Keratinocyte (primary cell): ENCODE data around the gene RAB35. TPM values are rescaled to one million over a fixed set of nuclear protein-coding genes. Genes with fewer than 3 reads are reported as not detected.

Source experiments
- DNase-seq: peaks from one replicate; pipeline ENCODE4 v3.0.0-alpha.2; 2011; ENCODE audit warnings: low read depth, missing footprints, low spot score
- FAIRE-seq: peaks from 2 replicates; lab custom pipeline; 2011; peaks lifted over from hg19 to GRCh38; lab: Jason Lieb, UNC
- H2AFZ ChIP-seq: 2 replicates; pipeline ENCODE4 v1.6.0; 2012; ENCODE audit warnings: low read length, control low read depth, inconsistent platforms; ENCODE audit not compliant: control insufficient read depth
- H3K27ac ChIP-seq: 2 replicates; pipeline ENCODE4 v1.5.1; 2011; ENCODE audit warnings: low read length; ENCODE audit not compliant: control insufficient read depth, insufficient read depth
- H3K27me3 ChIP-seq: 3 replicates; pipeline ENCODE4 v1.6.0; 2011; ENCODE audit warnings: low read length; ENCODE audit not compliant: control insufficient read depth, insufficient read depth; ENCODE audit errors: extremely low read depth
- H3K36me3 ChIP-seq, 2 experiments: 2 replicates in 1 of 2; 3 replicates in 1 of 2; pipeline ENCODE4 v1.5.1; 2011; ENCODE audit warnings: low read length in 2 of 2, mild to moderate bottlenecking in 1 of 2; ENCODE audit not compliant: control insufficient read depth in 2 of 2, insufficient read depth in 2 of 2; ENCODE audit errors: extremely low read depth in 1 of 2
- H3K4me1 ChIP-seq: 3 replicates; pipeline ENCODE4 v1.5.1; 2011; ENCODE audit warnings: low read length; ENCODE audit not compliant: control insufficient read depth, insufficient read depth; ENCODE audit errors: extremely low read depth
- H3K4me2 ChIP-seq: 3 replicates; pipeline ENCODE4 v1.6.0; 2011; ENCODE audit warnings: low read depth, low read length; ENCODE audit not compliant: control insufficient read depth, insufficient read depth; ENCODE audit errors: extremely low read depth
- H3K4me3 ChIP-seq, 3 experiments: fragments of 200-600 bp in 1 of 3; sonication (generic) in 1 of 3; 2 replicates in 2 of 3; 3 replicates in 1 of 3; pipeline ENCODE4 v1.5.1; 2011 to 2016; ENCODE audit warnings: low read length in 3 of 3, mild to moderate bottlenecking in 3 of 3, control low read depth in 2 of 3, inconsistent platforms in 1 of 3, low read depth in 1 of 3, mixed read lengths in 1 of 3, mixed run types in 1 of 3, moderate library complexity in 1 of 3; ENCODE audit not compliant: control insufficient read depth in 2 of 3, insufficient read depth in 2 of 3; ENCODE audit errors: extremely low read depth in 1 of 3
- H3K79me2 ChIP-seq: 2 replicates; pipeline ENCODE4 v1.6.0; 2012; ENCODE audit warnings: low read length; ENCODE audit not compliant: control insufficient read depth, insufficient read depth
- H3K9ac ChIP-seq: 3 replicates; pipeline ENCODE4 v1.6.0; 2011; ENCODE audit warnings: low read length; ENCODE audit not compliant: control insufficient read depth, insufficient read depth; ENCODE audit errors: extremely low read depth
- H3K9me1 ChIP-seq: 3 replicates; pipeline ENCODE4 v1.6.0; 2011; ENCODE audit warnings: low read length; ENCODE audit not compliant: control insufficient read depth, insufficient read depth; ENCODE audit errors: extremely low read depth
- H3K9me3 ChIP-seq: 2 replicates; pipeline ENCODE4 v1.5.1; 2012; ENCODE audit warnings: low read depth, low read length; ENCODE audit not compliant: control insufficient read depth
- H4K20me1 ChIP-seq: 3 replicates; pipeline ENCODE4 v1.6.0; 2011; ENCODE audit warnings: low read length; ENCODE audit not compliant: control insufficient read depth, insufficient read depth; ENCODE audit errors: extremely low read depth
- EZH2 ChIP-seq: IDR thresholded peaks from one replicate; pipeline ENCODE4 v1.6.1; 2012; ENCODE audit warnings: inconsistent platforms, mild to moderate bottlenecking, low read length, moderate library complexity
- dilution Hi-C: fragments of 300-500 bp; cut with MboI; formaldehyde crosslinking; loops from one replicate; pipeline ENCODE4 v1.7.0; 2020; ENCODE audit warnings: low sequenced_read_pairs; ENCODE audit not compliant: extremely low pct_ligation_motif_present
- polyA plus RNA-seq, 5 experiments: library from polyadenylated mRNA; depleted of rRNA in 3 of 5; stranded (reverse) in 3 of 5; stranded (forward) in 1 of 5; unstranded in 1 of 5; fragments of >200 nt; gene quantifications; 1 replicate in 1 of 5; 2 replicates in 3 of 5; 3 replicates in 1 of 5; pipeline versions ENCODE4 v1.2.1 to v1.2.3, GENCODE V29; 2011 to 2012; ENCODE audit warnings: missing spikeins in 2 of 5, low read depth in 1 of 5, low replicate concordance in 1 of 5
- TF ChIP-seq, protein P1 (sequence below), 3 experiments: IDR thresholded peaks in 1 of 3; conservative IDR thresholded peaks in 1 of 3; optimal IDR thresholded peaks in 1 of 3; 2 replicates in 2 of 3; 3 replicates in 1 of 3; pipeline versions ENCODE3 to v1.5.1; 2011; ENCODE audit warnings: low read length in 3 of 3, mild to moderate bottlenecking in 3 of 3, moderate library complexity in 2 of 3, control low read depth in 1 of 3, inconsistent platforms in 1 of 3; ENCODE audit not compliant: insufficient read depth in 2 of 3; ENCODE audit errors: extremely low read depth in 1 of 3

RAB35 gene
- polyA plus RNA-seq, 1 donor (not counting 4 experiments of a cell fraction or from before 2014, with no cell fraction given) = 68.4 TPM

GRCh38 chr12:120072472-120073249 is 43.9 kb downstream of the RAB35 start:
- no peaks in the 10 kb centered on the region for H3K79me2 ChIP-seq
- dilution Hi-C loops = no loop called here
- H2AFZ ChIP-seq = no peak overlapping the region
- DNase-seq = no peak
- TF ChIP-seq EZH2 = no peak
- TF ChIP-seq, protein P1, sequence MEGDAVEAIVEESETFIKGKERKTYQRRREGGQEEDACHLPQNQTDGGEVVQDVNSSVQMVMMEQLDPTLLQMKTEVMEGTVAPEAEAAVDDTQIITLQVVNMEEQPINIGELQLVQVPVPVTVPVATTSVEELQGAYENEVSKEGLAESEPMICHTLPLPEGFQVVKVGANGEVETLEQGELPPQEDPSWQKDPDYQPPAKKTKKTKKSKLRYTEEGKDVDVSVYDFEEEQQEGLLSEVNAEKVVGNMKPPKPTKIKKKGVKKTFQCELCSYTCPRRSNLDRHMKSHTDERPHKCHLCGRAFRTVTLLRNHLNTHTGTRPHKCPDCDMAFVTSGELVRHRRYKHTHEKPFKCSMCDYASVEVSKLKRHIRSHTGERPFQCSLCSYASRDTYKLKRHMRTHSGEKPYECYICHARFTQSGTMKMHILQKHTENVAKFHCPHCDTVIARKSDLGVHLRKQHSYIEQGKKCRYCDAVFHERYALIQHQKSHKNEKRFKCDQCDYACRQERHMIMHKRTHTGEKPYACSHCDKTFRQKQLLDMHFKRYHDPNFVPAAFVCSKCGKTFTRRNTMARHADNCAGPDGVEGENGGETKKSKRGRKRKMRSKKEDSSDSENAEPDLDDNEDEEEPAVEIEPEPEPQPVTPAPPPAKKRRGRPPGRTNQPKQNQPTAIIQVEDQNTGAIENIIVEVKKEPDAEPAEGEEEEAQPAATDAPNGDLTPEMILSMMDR (optimal IDR thresholded peaks at IDR 0.05 in 1 of 3, IDR thresholded peaks at IDR 0.05 in 1 of 3, conservative IDR thresholded peaks at IDR 0.05 in 1 of 3; ENCODE audit: extremely low read depth in 1 of 3, insufficient read depth in 2 of 3, low read length in 3 of 3) = no peak
- no peak for FAIRE-seq
- H3K9ac ChIP-seq = no peak overlapping the region
- H3K4me3 ChIP-seq = no peak overlapping the region
- no peaks in the 10 kb centered on the region for H4K20me1 ChIP-seq
- no peaks in the 10 kb centered on the region for H3K4me1 ChIP-seq
- no peaks in the 10 kb centered on the region for H3K9me3 ChIP-seq
- H3K9me1 ChIP-seq = no peaks in the 10 kb centered on the region
- H3K4me2 ChIP-seq = no peak overlapping the region
- no peaks in the 10 kb centered on the region for H3K27me3 ChIP-seq
- H3K36me3 ChIP-seq = no peaks in the 10 kb centered on the region
- H3K27ac ChIP-seq = no peak overlapping the region

GRCh38 chr12:120071493-120072020 is 45.0 kb downstream of the RAB35 start:
- Histone ChIP-seq H2AFZ (no peak overlapping the region), H3K4me1 (peaks cover 3% of the 10 kb centered on the region), H3K27ac (no peak overlapping the region), H3K4me2 (no peak overlapping the region), H3K36me3 (no peaks in the 10 kb centered on the region), H3K9me1 (no peaks in the 10 kb centered on the region), H3K79me2 (no peaks in the 10 kb centered on the region), H3K27me3 (no peaks in the 10 kb centered on the region), H3K9ac (no peak overlapping the region), H3K9me3 (no peaks in the 10 kb centered on the region), H3K4me3 (no peak overlapping the region), H4K20me1 (no peaks in the 10 kb centered on the region)
- no peak for FAIRE-seq
- TF ChIP-seq EZH2 = no peak
- TF ChIP-seq, protein P1 (optimal IDR thresholded peaks at IDR 0.05 in 1 of 3, IDR thresholded peaks at IDR 0.05 in 1 of 3, conservative IDR thresholded peaks at IDR 0.05 in 1 of 3; ENCODE audit: extremely low read depth in 1 of 3, insufficient read depth in 2 of 3, low read length in 3 of 3) = no peak
- dilution Hi-C loops = no loop called here
- no peak for DNase-seq
